ENCODE results near the gene F2RL2. TPM values are rescaled to one million over a fixed set of nuclear protein-coding genes. Genes with fewer than 3 reads are reported as not detected.

The F2RL2 gene
- total and polyA plus RNA-seq, 2 of the 4 experiments (the other 2 are of a cell fraction): 21.7 to 32.8 TPM

DNA sequence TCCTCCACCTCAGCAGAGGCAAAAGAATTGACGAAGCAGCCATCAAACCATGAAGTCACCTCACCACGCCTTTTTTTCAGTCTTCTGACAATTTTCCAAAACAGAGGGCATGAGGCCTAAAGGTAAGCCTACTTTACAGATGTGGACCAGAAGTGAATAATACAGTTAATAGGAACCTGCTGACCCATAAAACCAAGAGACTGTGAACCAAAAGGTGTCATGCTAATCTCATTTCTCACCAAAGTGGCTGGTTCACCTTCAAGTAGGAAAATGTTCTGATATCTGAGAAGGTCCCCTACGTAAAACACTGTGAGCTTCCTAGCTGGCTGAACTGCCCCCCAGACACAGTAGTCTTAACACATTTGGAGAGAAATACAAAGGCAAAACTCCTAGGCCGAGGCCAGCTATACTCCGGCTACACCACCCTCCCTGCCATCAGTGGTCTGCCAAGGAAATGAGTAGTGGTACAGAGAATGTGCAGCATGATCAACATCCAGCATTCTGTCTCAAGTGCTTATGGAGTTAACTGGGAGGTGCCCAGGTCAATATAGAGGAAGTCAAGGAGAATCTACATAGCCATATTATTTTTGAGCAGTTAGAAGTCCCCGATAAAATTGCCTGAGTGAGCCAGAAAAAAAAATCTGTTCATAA is 19.3 kb upstream of the F2RL2 start:
- POLR2A ChIA-PET (ENCODE audit: unreplicated experiment): no interaction called here
- peak; percentile 49 for DNase-seq

More for the DNA sequence above, 19.3 kb upstream of the F2RL2 start:
- Histone ChIP-seq H4K20me1 (ENCODE audit: insufficient read depth, low read length) (no peaks in the 10 kb centered on the region), H2BK20ac (ENCODE audit: low read depth, low read length) (peak overlapping the region; percentile 94), H2AK5ac (ENCODE audit: low read depth, low read length) (peak overlapping the region; percentile 96), H3K4me1 (ENCODE audit: control insufficient read depth, insufficient read depth, low read length) (peaks cover 10% of the 10 kb centered on the region), H3K4ac (ENCODE audit: low read depth, low read length) (peak overlapping the region; percentile 91), H4K5ac (ENCODE audit: low read depth, low read length) (peak overlapping the region; percentile 97), H3K14ac (replicated peaks; ENCODE audit: low read depth, low read length) (peak overlapping the region; percentile 96), H3K79me1 (ENCODE audit: low read depth in 1 of 2, low read length in 2 of 2) (no peaks in the 10 kb centered on the region), H3K27ac (ENCODE audit: insufficient read depth, low read length) (peak overlapping the region; percentile 68), H3K36me3 (ENCODE audit: control insufficient read depth, insufficient read depth, low read length) (no peaks in the 10 kb centered on the region), H3K56ac (ENCODE audit: extremely low read depth, insufficient read depth, low read length) (peak overlapping the region; percentile 47; the same call in 1 of the 2 replicates), H3K9me3 (ENCODE audit: control insufficient read depth, insufficient read depth, low read length) (no peaks in the 10 kb centered on the region), H3K27me3 (ENCODE audit: control insufficient read depth, insufficient read depth, low read length) (no peaks in the 10 kb centered on the region), H3K4me3 (ENCODE audit: insufficient read depth, low read depth, low read length) (no peak overlapping the region), H3K9me1 (ENCODE audit: insufficient read depth, low read length) (peaks cover 7% of the 10 kb centered on the region; the same call in 1 of the 2 replicates), H3K4me2 (ENCODE audit: low read depth, low read length) (peak overlapping the region; percentile 29; the same call in 1 of the 2 replicates), H2AK9ac (replicated peaks; ENCODE audit: low read depth, low read length, poor library complexity) (peak overlapping the region; percentile 90), H3K9ac (ENCODE audit: low read depth, low read length) (peak overlapping the region; percentile 64), H4K91ac (ENCODE audit: insufficient read depth, low read depth, low read length) (peak overlapping the region; percentile 47), H2BK120ac (ENCODE audit: low read depth, low read length) (peak overlapping the region; percentile 96), H4K8ac (ENCODE audit: low read depth in 2 of 2, low read length in 2 of 2) (peak overlapping the region; percentile 54 to 94), H3K23ac (ENCODE audit: low read depth, low read length) (peak overlapping the region; percentile 87), H2BK5ac (ENCODE audit: low read depth, low read length, poor library complexity, severe bottlenecking) (peak overlapping the region; percentile 63), H2AFZ (replicated peaks; ENCODE audit: low read length, poor library complexity) (peak overlapping the region; percentile 94), H2BK15ac (ENCODE audit: low read depth, low read length) (peak overlapping the region; percentile 93; the same call in 2 of the 3 replicates), H3K18ac (ENCODE audit: low read depth, low read length) (peak overlapping the region; percentile 85)
- BruUV-seq (replicated peaks): no TSS peak
- WGBS, 2 experiments (ENCODE audit: extremely low coverage in 2 of 2, insufficient read length in 1 of 2): no CpG with 5 or more reads among the region's 6 CpGs
- peak; percentile 62 for ATAC-seq (ENCODE audit: low read depth)
- in situ Hi-C loops (cut with MboI; ENCODE audit: low sequenced_read_pairs) (no loop called here), dilution Hi-C loops (cut with HindIII; ENCODE audit: low sequenced_read_pairs, unreplicated experiment) (no loop called here), intact Hi-C loops (cut with micrococcal nuclease) (loop anchor here (1.0 to 5.0 kb wide), 2 partner anchors 75 to 132 kb away; partner anchors contain the start of gene F2R)
- CTCF ChIA-PET: interaction anchor here (0.6 to 1.4 kb wide), 5 partner anchors 11 to 132 kb away, joined by 3 to 4 read pairs (median 3); no protein-coding TSS in a partner anchor
- TF ChIP-seq FOS (IDR thresholded peaks at IDR 0.05; ENCODE audit: low read depth, low read length) (no peak), NFE2L2 (IDR thresholded peaks at IDR 0.05; ENCODE audit: low read depth, low read length) (no peak), MXI1 (IDR thresholded peaks at IDR 0.05; ENCODE audit: borderline replicate concordance, low read depth, low read length) (no peak), MAFK (IDR thresholded peaks at IDR 0.05; ENCODE audit: low read depth, low read length) (no peak), CHD1 (IDR thresholded peaks at IDR 0.05; ENCODE audit: low read depth, low read length) (no peak), RAD21 (IDR thresholded peaks at IDR 0.05; ENCODE audit: low read length) (no peak), POLR2A (IDR thresholded peaks at IDR 0.05; ENCODE audit: low read depth, low read length) (no peak), BHLHE40 (IDR thresholded peaks at IDR 0.05; ENCODE audit: low read depth, low read length) (no peak)
- TF ChIP-seq, protein P1, sequence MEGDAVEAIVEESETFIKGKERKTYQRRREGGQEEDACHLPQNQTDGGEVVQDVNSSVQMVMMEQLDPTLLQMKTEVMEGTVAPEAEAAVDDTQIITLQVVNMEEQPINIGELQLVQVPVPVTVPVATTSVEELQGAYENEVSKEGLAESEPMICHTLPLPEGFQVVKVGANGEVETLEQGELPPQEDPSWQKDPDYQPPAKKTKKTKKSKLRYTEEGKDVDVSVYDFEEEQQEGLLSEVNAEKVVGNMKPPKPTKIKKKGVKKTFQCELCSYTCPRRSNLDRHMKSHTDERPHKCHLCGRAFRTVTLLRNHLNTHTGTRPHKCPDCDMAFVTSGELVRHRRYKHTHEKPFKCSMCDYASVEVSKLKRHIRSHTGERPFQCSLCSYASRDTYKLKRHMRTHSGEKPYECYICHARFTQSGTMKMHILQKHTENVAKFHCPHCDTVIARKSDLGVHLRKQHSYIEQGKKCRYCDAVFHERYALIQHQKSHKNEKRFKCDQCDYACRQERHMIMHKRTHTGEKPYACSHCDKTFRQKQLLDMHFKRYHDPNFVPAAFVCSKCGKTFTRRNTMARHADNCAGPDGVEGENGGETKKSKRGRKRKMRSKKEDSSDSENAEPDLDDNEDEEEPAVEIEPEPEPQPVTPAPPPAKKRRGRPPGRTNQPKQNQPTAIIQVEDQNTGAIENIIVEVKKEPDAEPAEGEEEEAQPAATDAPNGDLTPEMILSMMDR (conservative IDR thresholded peaks at IDR 0.05; ENCODE audit: low read depth, low read length): no peak

Data from IMR-90 (cell line).